Tibial nerve (tissue), 3 donors: Measurements from ENCODE around the gene FGF14.

Experiments used
- CTCF ChIP-seq, 5 experiments: fragments of 200-600 bp in 3 of 5; fragments of 450-650 bp in 2 of 5; sonication (generic) in 3 of 5; IDR thresholded peaks; one replicate each; pipeline ENCODE4 v1.5.1; 2016 to 2019; ENCODE audit warnings: antibody characterized with exemption in 5 of 5, mild to moderate bottlenecking in 3 of 5, moderate library complexity in 2 of 5
- POLR2A ChIP-seq, 2 donors: fragments of 450-650 bp; IDR thresholded peaks; one replicate each; pipeline ENCODE4 v1.6.1; 2017; ENCODE audit warnings: antibody characterized with exemption in 2 of 2, mild to moderate bottlenecking in 2 of 2, moderate library complexity in 2 of 2

- TF ChIP-seq CTCF (IDR thresholded peaks at IDR 0.05) (no peak), POLR2A (IDR thresholded peaks at IDR 0.05) (no peak)
These were observed 259.4 kb downstream of the FGF14 start for GRCh38 chr13:102142473-102142826.
